K562 (cell line): ENCODE results near the gene CTIF. TPM values are rescaled to one million over a fixed set of nuclear protein-coding genes. Genes with fewer than 3 reads are reported as not detected.

Experiments used
- ATAC-seq: fragments of 200-7000 bp; cut with Tn5 transposase; 3 replicates; pipeline ENCODE4 v1.9.1; 2020; ENCODE audit warnings: moderate library complexity
- BruUV-seq: library from RNA; stranded (reverse); fragments of 400-500 nt; replicated peaks from 2 replicates; lab custom pipeline; 2021; lab: Mats Ljungman, UMichigan
- CTCF ChIA-PET: fragments of 300-600 bp; formaldehyde crosslinking; extraction: SDS; loops from one replicate; lab custom pipeline; 2021; ENCODE audit warnings: low intra/inter-chr PET ratio; lab: Yijun Ruan, JAX
- POLR2A ChIA-PET: fragments of 300-600, 350-650 bp; sonication (Branson Sonifier 250); formaldehyde crosslinking; extraction: SDS; loops from one replicate; lab custom pipeline; 2021; ENCODE audit warnings: antibody characterized with exemption, inconsistent platforms; lab: Yijun Ruan, JAX
- DNase-seq, 4 experiments: peaks; one replicate each; pipeline versions ENCODE4 v3.0.0 to v3.0.0-alpha.2; 2011 to 2018; ENCODE audit warnings: low spot score in 3 of 4, mixed read lengths in 3 of 4; ENCODE audit errors: extremely low read depth in 1 of 4
- FAIRE-seq: peaks from 2 replicates; lab custom pipeline; 2011; peaks lifted over from hg19 to GRCh38; lab: Jason Lieb, UNC
- H2AFZ ChIP-seq: 2 replicates; pipeline ENCODE4 v1.6.0; 2011; ENCODE audit warnings: low read depth, low read length, control low read depth, inconsistent platforms
- H3K27ac ChIP-seq: fragments of 200-600 bp; 3 replicates; pipeline ENCODE4 v1.8.0; 2011; ENCODE audit warnings: low read depth, mild to moderate bottlenecking, control low read depth, inconsistent platforms, low read length, moderate library complexity, mixed read lengths; ENCODE audit errors: extremely low read depth
- H3K27me3 ChIP-seq, 2 experiments: fragments of 300-600 bp in 1 of 2; 2 replicates in 1 of 2; 3 replicates in 1 of 2; pipeline versions ENCODE4 v1.6.0 to v1.8.0; 2011; ENCODE audit warnings: inconsistent platforms in 2 of 2, low read length in 2 of 2, mild to moderate bottlenecking in 1 of 2, mixed read lengths in 1 of 2, moderate library complexity in 1 of 2; ENCODE audit not compliant: control insufficient read depth in 2 of 2, insufficient read depth in 2 of 2
- H3K36me3 ChIP-seq: fragments of 300-600 bp; 3 replicates; pipeline ENCODE4 v1.8.0; 2011; ENCODE audit warnings: mild to moderate bottlenecking, low read length, inconsistent platforms; ENCODE audit not compliant: control insufficient read depth, insufficient read depth
- H3K4me1 ChIP-seq, 2 experiments: fragments of 200-600 bp in 1 of 2; replicated peaks in 1 of 2; 2 replicates in 1 of 2; 3 replicates in 1 of 2; pipeline versions ENCODE4 v1.5.1 to v1.8.0; 2011; ENCODE audit warnings: inconsistent platforms in 2 of 2, low read length in 2 of 2, mild to moderate bottlenecking in 1 of 2, mixed read lengths in 1 of 2, moderate library complexity in 1 of 2; ENCODE audit not compliant: control insufficient read depth in 2 of 2, insufficient read depth in 2 of 2
- H3K4me2 ChIP-seq: 2 replicates; pipeline ENCODE4 v1.6.1; 2011; ENCODE audit warnings: low read length, control low read depth, inconsistent platforms, mixed read lengths; ENCODE audit not compliant: insufficient read depth
- H3K4me3 ChIP-seq: fragments of 200-600 bp; sonication (generic), shearing (Covaris generic); 2 replicates; pipeline ENCODE4 v1.5.1; 2016; ENCODE audit warnings: control low read depth, inconsistent platforms
- H3K79me2 ChIP-seq: fragments of 200-600 bp; 3 replicates; pipeline ENCODE4 v1.8.0; 2011; ENCODE audit warnings: low read length, inconsistent platforms; ENCODE audit not compliant: control insufficient read depth, insufficient read depth
- H3K9ac ChIP-seq, 2 experiments: 2 replicates each; pipeline versions ENCODE4 v1.6.0 to v1.6.1; 2011; ENCODE audit warnings: low read depth in 2 of 2, low read length in 2 of 2, control low read depth in 1 of 2, inconsistent platforms in 1 of 2, mild to moderate bottlenecking in 1 of 2, mixed read lengths in 1 of 2; ENCODE audit not compliant: insufficient read depth in 1 of 2
- H3K9me1 ChIP-seq: one replicate; pipeline ENCODE4 v1.6.0; 2011; ENCODE audit warnings: inconsistent platforms, mild to moderate bottlenecking, low read length, moderate library complexity; ENCODE audit not compliant: control insufficient read depth, insufficient read depth
- H3K9me3 ChIP-seq: replicated peaks from 2 replicates; pipeline ENCODE4 v1.5.1; 2011; ENCODE audit warnings: low read depth, low read length, inconsistent platforms; ENCODE audit not compliant: control insufficient read depth, insufficient read depth
- H4K20me1 ChIP-seq: replicated peaks from 2 replicates; pipeline ENCODE4 v1.6.1; 2011; ENCODE audit warnings: low read length, inconsistent platforms, mixed read lengths; ENCODE audit not compliant: control insufficient read depth, insufficient read depth
- ARID1B ChIP-seq: fragments of 450-650 bp; IDR thresholded peaks from 2 replicates; pipeline ENCODE4 v1.6.1; 2016; ENCODE audit warnings: antibody characterized with exemption, mild to moderate bottlenecking, inconsistent platforms
- ARNT ChIP-seq, 2 experiments: fragments of 450-650 bp; IDR thresholded peaks; 2 replicates each; pipeline ENCODE4 v1.6.1; 2016; ENCODE audit warnings: mild to moderate bottlenecking in 1 of 2
- ETV6 ChIP-seq, 3 experiments: fragments of 150-350 bp in 1 of 3; sonication (generic) in 1 of 3; formaldehyde crosslinking in 1 of 3; IDR thresholded peaks; 2 replicates each; pipeline versions ENCODE4 v1.6.1 to v1.8.0; 2014 to 2022; ENCODE audit warnings: borderline replicate concordance in 2 of 3, low read depth in 2 of 3, antibody characterized with exemption in 1 of 3, low read length in 1 of 3, mild to moderate bottlenecking in 1 of 3, missing genetic modification reagents in 1 of 3
- FOXK1 ChIP-seq: sonication (generic); formaldehyde crosslinking; IDR thresholded peaks from 2 replicates; pipeline ENCODE4 v1.8.0; 2022; ENCODE audit warnings: missing genetic modification reagents, mild to moderate bottlenecking, borderline replicate concordance
- GMEB1 ChIP-seq: fragments of 250-450 bp; sonication (Bioruptor Pico); IDR thresholded peaks from 2 replicates; pipeline ENCODE4 v1.4.0; 2020; ENCODE audit warnings: mild to moderate bottlenecking
- MIER1 ChIP-seq: fragments of 450-650 bp; IDR thresholded peaks from 2 replicates; pipeline ENCODE4 v1.6.1; 2016; ENCODE audit warnings: antibody characterized with exemption, mild to moderate bottlenecking, low read depth
- RBM25 ChIP-seq: fragments of 200-400 bp; formaldehyde crosslinking; IDR thresholded peaks from 2 replicates; pipeline ENCODE4 v1.6.1; 2018; ENCODE audit warnings: low read length, low read depth, moderate library complexity; ENCODE audit not compliant: severe bottlenecking
- SMAD3 ChIP-seq: fragments of 450-650 bp; formaldehyde crosslinking; conservative IDR thresholded peaks from 2 replicates; pipeline ENCODE4 v1.4.0; 2020; ENCODE audit warnings: mild to moderate bottlenecking
- SREBF2 ChIP-seq: sonication (generic); formaldehyde crosslinking; IDR thresholded peaks from 2 replicates; pipeline ENCODE4 v1.4.0; 2020; ENCODE audit warnings: mild to moderate bottlenecking, missing genetic modification reagents
- TRIM28 ChIP-seq: fragments of 450-650 bp; IDR thresholded peaks from 2 replicates; pipeline ENCODE4 v1.6.1; 2017
- WHSC1 ChIP-seq: IDR thresholded peaks from one replicate; pipeline ENCODE4 v1.6.1; 2012; ENCODE audit warnings: low read length, control low read depth, inconsistent platforms
- ZBTB7A ChIP-seq: IDR thresholded peaks from 2 replicates; pipeline ENCODE4 v1.6.1; 2011; ENCODE audit warnings: low read depth, mild to moderate bottlenecking, low read length, moderate library complexity, borderline replicate concordance; ENCODE audit not compliant: control insufficient read depth
- ZNF146 ChIP-seq: IDR thresholded peaks from one replicate; pipeline ENCODE4 v1.6.1; 2018; ENCODE audit warnings: missing compliant biosample characterization; ENCODE audit not compliant: unreplicated experiment
- ZNF197 ChIP-seq: fragments of 200-800 bp; sonication (Bioruptor generic); IDR thresholded peaks from 2 replicates; pipeline ENCODE4 v1.6.1; 2016; ENCODE audit warnings: low read depth, missing genetic modification characterization, missing compliant biosample characterization
- WGBS: fragments of 100-300 bp; shearing (Covaris generic); methylation state at CpG from one replicate; pipeline ENCODE4 v1.1.6; 2016; ENCODE audit warnings: low coverage, mixed read lengths; ENCODE audit not compliant: insufficient coverage; ENCODE audit errors: missing lambda C conversion rate; 5-methylcytosine and 5-hydroxymethylcytosine counted together
- in situ Hi-C: fragments of 300-500 bp; cut with MboI; formaldehyde crosslinking; loops from 4 replicates; pipeline ENCODE4 v1.15.0; 2018; ENCODE audit warnings: inconsistent platforms, mixed read lengths
- intact Hi-C: fragments of 100-400 bp; cut with micrococcal nuclease; formaldehyde crosslinking; loops from 2 replicates; pipeline ENCODE4 v1.14.2; 2022
- polyA plus RNA-seq, 8 experiments: library from polyadenylated mRNA; depleted of rRNA in 4 of 8; stranded (reverse) in 5 of 8; unstranded in 3 of 8; fragments of >200 nt; fragmentation: Nextera tagmentation in 2 of 8; fragmentation: Illumina TruSeq in 1 of 8; extraction: Ambion mirVana in 2 of 8; extraction: Trizol in 1 of 8; gene quantifications; 2 replicates each; pipeline versions ENCODE4 v1.2.1 to v1.2.3, GENCODE V29; 2011 to 2014; ENCODE audit warnings: inconsistent platforms in 1 of 8, missing spikeins in 1 of 8
- total RNA-seq, 7 experiments: library from RNA; depleted of rRNA in 6 of 7; stranded (reverse); fragments of >200 nt in 6 of 7; fragmentation: Illumina TruSeq in 2 of 7; extraction: Trizol in 2 of 7; gene quantifications; 2 replicates each; pipeline versions ENCODE4 v1.2.1 to v1.2.3, GENCODE V29; 2011 to 2021; ENCODE audit warnings: low replicate concordance in 1 of 7

The CTIF gene
- total and polyA plus RNA-seq, 9 of the 15 experiments (the other 6 are each of a cell fraction or from before 2014, with no cell fraction given), result 0.17 to 11.5 (median 2.2) TPM

- Histone ChIP-seq H3K27ac (no peak overlapping the region), H4K20me1 (no peaks in the 10 kb centered on the region), H3K9me3 (no peaks in the 10 kb centered on the region), H3K79me2 (no peaks in the 10 kb centered on the region), H3K4me1 (peaks cover 0 to 13% of the 10 kb centered on the region in 2 experiments; a peak in 3 of 5 replicates), H2AFZ (no peak overlapping the region), H3K36me3 (no peaks in the 10 kb centered on the region), H3K9me1 (no peaks in the 10 kb centered on the region), H3K27me3 (no peaks in the 10 kb centered on the region), H3K9ac (no peak overlapping the region), H3K4me2 (no peak overlapping the region), H3K4me3 (no peak overlapping the region)
- TF ChIP-seq RBM25, result peak; percentile 63
- no peak for TF ChIP-seq GMEB1 (CRISPR knock-in tag)
- TF ChIP-seq ZNF146 (CRISPR knock-in tag), result peak; percentile 89
- TF ChIP-seq TRIM28, result no peak
- FAIRE-seq, result no peak
- ChIA-PET POLR2A (no interaction called here), CTCF (no interaction called here)
- ATAC-seq, result no peak
- no peak for DNase-seq
- intact Hi-C loops, result no loop called here
- BruUV-seq, result no TSS peak
- in situ Hi-C loops, result no loop called here
Observed at GRCh38 chr18:48665654-48666053, 126.8 kb downstream of the CTIF start.

DNA sequence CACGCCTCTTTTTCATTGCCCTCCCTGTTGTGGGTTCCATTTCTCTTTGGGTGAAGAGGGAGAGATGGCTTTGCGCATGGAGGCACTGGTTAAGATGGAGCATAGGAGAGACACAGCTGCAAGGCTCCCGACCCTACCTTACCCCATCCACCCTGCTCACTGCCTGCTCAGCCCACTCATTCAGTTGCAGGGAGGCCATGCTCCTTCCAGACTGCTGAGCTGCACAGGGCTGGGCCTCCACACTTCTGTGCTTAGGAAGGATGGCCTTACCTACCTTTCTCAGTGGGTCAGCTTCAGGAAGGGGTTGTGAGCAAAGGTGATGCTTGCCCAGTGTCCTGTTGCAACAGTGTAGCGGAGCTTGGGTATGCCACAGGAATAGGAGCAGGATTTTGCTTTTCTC lies 127.8 kb downstream of the CTIF start:
- Histone ChIP-seq H3K9me1 (no peaks in the 10 kb centered on the region), H3K4me3 (no peak overlapping the region), H3K27ac (no peak overlapping the region), H3K4me1 (peaks cover 0 to 13% of the 10 kb centered on the region in 2 experiments; a peak in 3 of 5 replicates), H3K9me3 (no peaks in the 10 kb centered on the region)
- POLR2A ChIA-PET, result interaction anchor here (0.6 kb wide), 1 partner anchor 196 kb away, joined by 3 read pairs; no protein-coding TSS in a partner anchor
- in situ Hi-C loops, result no loop called here
- TF ChIP-seq FOXK1 (CRISPR knock-in tag) (no peak), MIER1 (no peak), SREBF2 (no peak), ARNT (IDR thresholded peaks at IDR 0.05) (no peak), ZNF197 (CRISPR knock-in tag) (no peak), WHSC1 (no peak), ETV6 (IDR thresholded peaks at IDR 0.05; ENCODE audit: borderline replicate concordance in 1 of 2, low read depth in 2 of 2, low read length in 1 of 2) (no peak), ETV6 (CRISPR knock-in tag; IDR thresholded peaks at IDR 0.05; ENCODE audit: borderline replicate concordance) (no peak), ARID1B (no peak), SMAD3 (CRISPR knock-in tag) (no peak), ZBTB7A (no peak)
- TF ChIP-seq, all 486 proteins: peak for 0
- no peak for ATAC-seq
- CTCF ChIA-PET, result no interaction called here
- no peaks in the 10 kb centered on the region for H3K27me3 ChIP-seq
- H4K20me1 ChIP-seq, result no peaks in the 10 kb centered on the region
- FAIRE-seq, result no peak
- H3K36me3 ChIP-seq, result no peaks in the 10 kb centered on the region
- intact Hi-C loops, result no loop called here
- BruUV-seq, result no TSS peak
- no peak overlapping the region for H3K4me2 ChIP-seq
- no peaks in the 10 kb centered on the region for H3K79me2 ChIP-seq
- no peak for DNase-seq
- no peak overlapping the region for H3K9ac ChIP-seq
- no peak overlapping the region for H2AFZ ChIP-seq
- WGBS, result 51% methylated on average over 4 of the region's 4 CpGs
